ENCODE data around the gene B4GALT6.

The B4GALT6 gene

GRCh38 chr18:31688606-31689005, 4.2 kb upstream of the B4GALT6 start:
- DNase-seq (ENCODE audit: low spot score): no peak

- DNase-seq (ENCODE audit: low spot score): peak; percentile 13
These were observed 2.9 kb upstream of the B4GALT6 start for GRCh38 chr18:31686986-31687928.

DNA sequence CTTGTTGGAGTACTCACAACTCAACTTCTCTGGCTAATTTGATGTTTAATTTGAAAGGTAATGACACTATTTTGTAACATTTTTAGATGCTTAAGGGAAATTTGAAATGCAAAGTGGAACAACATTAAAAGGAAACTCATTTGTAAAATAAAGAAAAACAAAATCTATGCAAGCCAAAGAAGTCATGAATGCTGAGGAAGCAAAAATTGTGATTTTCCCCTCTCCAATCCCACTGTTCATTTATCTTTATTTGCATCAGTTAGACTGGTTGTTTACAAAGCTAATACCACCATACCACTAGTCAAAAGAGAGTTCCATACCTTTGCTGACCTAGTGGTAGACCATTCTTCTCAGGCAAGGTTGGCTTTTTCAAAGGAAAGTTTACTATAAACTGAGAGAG, 2.2 kb upstream of the B4GALT6 start:
- DNase-seq (ENCODE audit: low spot score): no peak

GRCh38 chr18:31685097-31686082, 1.0 kb upstream of the B4GALT6 start:
- peak; percentile 70 for DNase-seq (ENCODE audit: low spot score)

DNA sequence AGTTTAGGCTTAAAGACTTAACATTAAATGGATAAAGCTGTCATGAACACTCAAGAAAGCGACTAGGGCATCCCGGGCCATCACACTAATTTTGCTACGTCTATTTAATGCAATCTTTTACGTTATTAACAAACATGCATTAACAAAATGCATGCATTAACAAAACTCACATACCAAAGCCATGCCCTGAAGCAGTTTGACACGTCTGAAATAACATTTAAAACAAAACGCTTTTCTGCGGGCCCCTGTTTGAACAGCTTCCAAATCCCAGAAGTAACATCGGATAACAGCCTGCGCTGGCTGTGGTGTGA, 458 bp downstream of the B4GALT6 start:
- no peak for DNase-seq (ENCODE audit: low spot score)

DNA sequence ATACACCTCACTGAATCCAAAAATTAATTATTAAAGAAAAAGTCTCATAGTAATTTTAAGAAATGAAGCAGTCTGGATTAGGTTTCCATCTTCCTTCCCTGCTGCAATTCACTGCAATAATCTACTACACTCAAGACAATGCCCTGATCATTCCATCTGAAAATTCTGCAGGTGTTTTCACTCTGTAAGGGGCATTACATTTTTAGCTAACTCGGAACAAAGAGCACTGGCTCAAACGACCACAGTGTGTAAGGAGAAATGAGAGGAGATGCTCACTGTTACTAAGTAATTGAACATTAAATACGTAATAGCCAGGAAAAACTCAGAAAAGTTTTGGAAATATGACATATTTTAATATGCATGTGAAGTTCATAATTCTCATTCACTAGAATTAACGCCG, 1.3 kb downstream of the B4GALT6 start:
- DNase-seq (ENCODE audit: low spot score): no peak

GRCh38 chr18:31680831-31681568, 3.4 kb downstream of the B4GALT6 start:
- no peak for DNase-seq (ENCODE audit: low spot score)

- no peak for DNase-seq (ENCODE audit: low spot score)
These were observed 4.0 kb downstream of the B4GALT6 start for GRCh38 chr18:31680433-31680811.

DNA sequence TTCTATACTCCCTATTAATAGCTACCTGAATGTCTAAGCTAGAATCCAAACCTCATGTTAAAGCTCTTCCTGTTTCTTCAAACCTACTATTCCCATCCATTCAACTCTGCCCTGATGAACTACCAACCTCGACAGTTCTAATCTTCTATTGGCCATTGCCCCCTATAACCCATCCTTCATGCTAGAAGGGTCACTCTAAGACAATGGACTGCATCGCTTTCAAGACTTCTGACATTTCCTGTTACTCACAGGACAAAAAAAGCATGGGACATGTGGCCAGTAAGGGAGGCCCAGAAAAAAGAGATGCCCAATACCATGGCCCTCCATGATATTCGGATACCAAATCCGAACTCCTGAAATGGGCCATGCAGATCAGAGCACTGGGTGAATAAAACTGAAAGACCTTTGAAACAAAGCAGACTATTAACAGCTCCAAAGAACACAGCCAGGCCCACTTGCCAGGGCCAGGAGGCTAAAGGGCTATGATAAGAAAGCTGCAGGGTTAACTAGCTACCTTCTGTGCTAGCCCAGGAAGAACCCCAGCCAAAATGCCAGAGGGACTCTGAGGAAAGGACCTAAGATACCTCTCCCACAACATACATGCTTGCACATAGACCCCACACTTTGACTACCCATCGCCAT, 4.5 kb downstream of the B4GALT6 start:
- DNase-seq (ENCODE audit: low spot score): no peak

DNA sequence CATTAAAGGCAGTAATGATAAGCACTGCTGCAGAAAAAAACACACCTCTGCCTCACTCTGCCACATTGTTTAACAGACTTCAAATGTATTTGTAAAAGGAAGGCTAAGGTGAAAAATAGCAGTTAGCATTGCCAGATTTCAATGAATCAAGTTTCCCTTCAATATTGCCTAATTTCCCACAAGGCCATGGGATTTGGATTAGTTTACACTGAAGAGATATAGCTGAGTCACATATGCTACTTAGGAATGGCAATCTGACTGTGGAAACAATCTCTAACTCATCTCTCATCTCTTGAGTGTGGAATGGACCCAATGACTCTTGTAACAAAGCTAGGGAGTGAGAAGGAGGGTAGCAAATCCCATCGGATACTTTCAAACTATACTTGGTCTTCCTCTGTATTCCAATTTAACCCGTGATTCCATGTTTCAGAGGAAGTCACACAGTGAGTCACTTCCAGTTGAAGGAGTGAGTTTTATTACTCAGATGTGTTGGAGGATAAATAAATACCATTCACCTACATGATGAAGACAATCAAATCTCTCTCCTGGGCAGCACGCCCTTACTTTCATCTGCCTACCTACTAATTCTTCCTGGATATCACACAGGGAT, 5.1 kb downstream of the B4GALT6 start:
- no peak for DNase-seq (ENCODE audit: low spot score)

DNA sequence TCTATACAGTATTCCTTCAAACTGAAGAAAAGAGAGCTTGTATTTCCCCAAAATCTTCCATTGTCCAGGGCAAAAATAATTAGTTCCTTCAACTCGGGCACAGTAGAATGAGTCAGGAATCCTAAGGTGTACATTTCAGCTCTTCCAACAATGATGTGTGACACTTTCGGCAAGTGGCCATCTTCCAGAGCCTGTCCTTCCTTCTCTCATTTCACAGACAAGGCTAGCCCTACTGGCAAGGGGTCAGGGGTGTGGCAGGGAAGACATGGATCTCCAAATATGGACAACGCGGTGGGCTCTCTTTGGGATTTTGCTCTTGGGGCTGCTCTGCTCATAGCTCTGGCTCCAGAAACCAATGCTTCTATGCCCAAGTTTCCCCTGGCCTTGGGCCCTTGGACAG, 6.0 kb downstream of the B4GALT6 start:
- DNase-seq (ENCODE audit: low spot score): no peak

DNA sequence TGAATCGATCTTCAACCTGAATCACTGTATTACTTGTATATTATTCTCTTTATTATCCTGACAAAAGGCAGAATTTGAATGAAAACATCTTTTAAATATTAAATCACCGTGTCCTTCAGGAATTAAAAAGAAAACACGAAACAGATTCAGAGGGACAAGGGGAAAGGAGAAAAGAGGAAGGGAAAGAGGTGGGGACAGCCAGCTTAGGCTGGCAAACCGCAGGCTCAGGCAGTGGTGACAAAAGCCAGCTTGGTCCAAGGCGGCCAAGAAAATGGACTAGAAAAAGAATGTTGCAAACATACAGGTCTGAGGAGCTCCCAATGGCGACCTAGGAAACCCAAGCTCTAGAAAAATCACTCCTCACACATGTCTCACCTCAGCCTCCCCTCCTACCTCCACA, 6.8 kb downstream of the B4GALT6 start:
- DNase-seq (ENCODE audit: low spot score): no peak

DNA sequence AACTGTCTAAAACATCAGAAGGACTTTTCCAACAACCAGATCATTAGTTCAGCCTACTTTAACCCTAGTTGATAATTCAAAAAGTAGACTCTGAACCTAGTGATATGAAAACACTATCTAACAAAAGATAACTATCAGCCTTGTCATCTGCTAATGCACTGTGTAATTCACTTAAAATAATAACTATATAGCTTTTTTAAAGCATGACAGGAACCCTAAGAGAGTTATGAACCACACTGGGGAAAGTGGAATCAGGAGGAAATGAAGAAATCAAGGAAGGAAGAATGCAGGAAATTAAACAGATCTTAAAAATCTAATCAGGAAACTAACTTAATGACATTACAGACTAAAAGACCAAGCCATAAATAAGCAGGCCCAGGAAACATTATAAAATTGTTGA, 9.0 kb downstream of the B4GALT6 start:
- no peak for DNase-seq (ENCODE audit: low spot score)

DNA sequence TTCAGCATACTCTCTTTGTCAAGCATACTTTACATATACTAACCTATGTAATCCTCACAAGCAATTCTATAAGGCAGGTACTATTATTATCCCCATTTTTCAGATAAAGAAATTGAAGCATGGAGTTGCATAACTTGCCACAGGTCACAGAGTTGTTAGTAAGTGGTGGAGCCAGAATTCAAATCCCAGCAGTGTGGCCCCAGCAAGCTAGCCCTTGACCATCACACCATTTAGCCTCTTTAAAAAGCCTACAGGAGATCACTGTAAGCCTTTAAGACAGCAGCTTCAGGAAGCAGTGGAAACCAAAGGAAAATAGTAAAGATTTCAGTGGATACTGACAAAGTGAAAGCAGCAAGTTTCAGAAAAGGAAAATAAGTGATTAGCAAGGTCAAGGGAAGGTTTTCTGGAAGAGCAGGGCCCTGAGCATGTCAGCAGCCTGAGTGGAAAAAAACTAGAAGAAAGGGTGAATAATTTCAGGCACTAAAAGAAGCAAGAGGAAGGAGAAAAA, 11.7 kb downstream of the B4GALT6 start:
- DNase-seq (ENCODE audit: low spot score): no peak

DNA sequence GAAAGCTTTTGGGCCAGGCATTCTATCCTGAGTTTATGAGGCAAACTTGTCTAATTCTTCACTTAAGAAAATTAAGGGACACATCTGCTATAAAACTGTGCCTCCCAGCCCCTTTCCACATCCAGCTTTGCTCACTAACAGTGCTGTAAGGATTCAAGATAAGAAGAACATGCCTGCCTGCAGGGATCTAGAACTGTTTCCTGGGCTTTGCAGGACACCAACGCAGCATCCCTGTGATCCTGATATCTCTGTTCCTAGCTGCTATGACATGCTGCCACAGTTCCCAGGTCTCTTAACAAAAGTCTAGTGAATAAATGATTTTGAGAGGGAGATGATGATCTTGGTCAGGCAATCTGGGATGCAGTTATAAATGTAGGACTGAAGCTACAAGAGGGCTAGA, 12.4 kb downstream of the B4GALT6 start:
- DNase-seq (ENCODE audit: low spot score): no peak

- no peak for DNase-seq (ENCODE audit: low spot score)
These were observed 14.8 kb downstream of the B4GALT6 start for GRCh38 chr18:31669541-31669940.

- no peak for DNase-seq (ENCODE audit: low spot score)
These were observed 17.2 kb downstream of the B4GALT6 start for GRCh38 chr18:31667185-31667584.

GRCh38 chr18:31666055-31666454, 18.3 kb downstream of the B4GALT6 start:
- DNase-seq (ENCODE audit: low spot score): no peak

- no peak for DNase-seq (ENCODE audit: low spot score)
These were observed 20.3 kb downstream of the B4GALT6 start for GRCh38 chr18:31664101-31664500.

DNA sequence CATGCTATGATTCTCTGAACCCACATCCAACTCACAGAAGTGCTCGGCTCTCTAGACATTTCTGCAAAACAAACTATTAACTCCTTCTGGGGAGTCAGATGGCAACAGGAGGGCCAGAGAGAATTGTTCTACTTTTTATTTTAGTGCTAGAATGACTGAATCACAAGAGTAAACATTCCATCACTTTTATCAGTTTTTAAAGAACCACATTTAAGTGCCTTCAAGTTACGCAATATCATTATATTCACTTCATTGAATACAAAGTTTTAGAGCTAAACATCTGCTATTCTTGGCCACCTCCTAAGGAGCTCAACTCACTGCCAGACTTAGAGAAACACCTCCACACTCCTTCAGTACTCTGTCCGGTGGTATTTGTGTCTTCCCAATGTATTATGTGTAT, 22.4 kb downstream of the B4GALT6 start:
- no peak for DNase-seq (ENCODE audit: low spot score)

DNA sequence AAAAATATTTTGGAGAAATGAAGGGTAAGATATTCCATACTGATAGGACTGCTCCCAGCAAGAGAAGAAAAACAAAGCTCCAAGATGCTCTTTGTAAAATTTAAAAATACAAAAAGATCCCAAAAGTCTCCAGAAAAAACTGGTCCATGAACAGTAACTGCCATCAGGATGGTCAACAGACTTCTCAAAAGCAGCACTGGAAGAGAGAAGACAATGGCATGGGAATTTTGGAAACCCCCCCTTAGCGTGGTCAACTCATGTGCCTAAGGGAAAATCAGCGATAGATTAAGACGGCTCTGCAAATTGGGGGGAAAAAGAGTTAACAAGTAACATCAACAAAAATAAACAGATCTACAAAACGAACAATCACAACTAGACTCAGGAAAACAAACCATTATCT, 23.6 kb downstream of the B4GALT6 start:
- DNase-seq (ENCODE audit: low spot score): no peak
